NCI-H1694 (cell line): ENCODE data around the gene ZFX.
"Not testable (repeated sequence)": the region's sequence is repeated elsewhere in the genome, so short reads cannot be mapped to it uniquely, and the experiment has no call there.

Experiments
- DNase-seq: peaks from one replicate; lab custom pipeline; 2025; lab: John Stamatoyannopoulos, UW

Gene ZFX

DNA sequence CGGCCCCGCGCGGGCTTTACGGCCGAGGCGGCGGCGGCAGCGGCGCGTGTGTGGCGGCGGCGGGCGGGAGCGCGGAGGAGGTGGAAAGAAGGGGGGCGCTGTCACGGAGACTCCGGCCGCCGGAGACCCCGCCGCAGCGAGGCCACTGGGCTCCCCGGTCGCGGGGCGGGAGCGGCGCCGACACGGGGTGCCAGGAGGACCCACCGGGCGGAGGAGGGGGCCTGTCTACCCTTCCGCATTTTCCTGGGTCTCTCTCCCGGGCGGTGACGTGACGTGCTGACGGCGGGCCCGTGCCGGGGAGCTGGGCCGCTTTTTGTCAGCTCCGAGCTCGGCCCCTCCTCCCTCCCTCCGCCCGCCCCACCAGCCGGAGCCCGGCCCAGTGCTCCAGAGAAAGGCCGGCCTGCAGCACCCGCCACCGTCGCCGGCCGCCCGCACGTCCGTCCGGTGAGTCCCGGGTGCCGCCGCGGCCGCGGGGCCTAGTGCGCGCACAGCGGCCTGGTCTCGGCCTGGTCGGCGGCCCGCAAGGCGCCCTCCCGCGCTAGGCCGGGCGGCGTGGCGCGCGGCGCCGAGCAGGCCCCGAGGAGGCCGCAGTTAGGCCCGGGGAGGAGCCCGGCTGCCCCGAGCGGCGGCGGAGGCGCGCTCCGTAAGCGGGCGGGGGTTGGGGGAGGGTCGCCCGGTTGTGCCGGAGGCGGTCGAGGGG lies at the start of gene ZFX:
Gene ZFX (plus strand): TSS at position 379 of the 700 bp plus-strand sequence. CDS start 23,014 bp downstream, outside the sequence.
- no peak for DNase-seq

DNA sequence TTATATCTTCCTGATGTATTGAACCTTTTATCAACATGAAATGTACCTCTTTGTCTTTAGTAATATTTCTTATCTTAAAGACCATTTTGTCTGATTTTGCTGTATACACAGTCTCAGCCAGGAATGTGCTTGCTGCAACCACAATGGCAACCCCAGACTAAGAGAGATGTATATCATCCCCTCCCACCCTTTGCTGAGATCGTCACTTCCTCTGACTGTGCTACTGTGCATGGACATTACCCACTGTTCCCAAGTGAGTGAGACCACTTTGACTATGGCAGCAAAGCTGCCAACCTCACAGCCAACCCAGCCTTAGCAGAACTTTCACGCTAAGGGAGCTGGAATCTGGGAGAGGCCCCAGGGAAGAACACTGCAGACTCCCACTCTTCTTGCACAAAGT lies 48.8 kb upstream of the ZFX start:
- no peak for DNase-seq

DNA sequence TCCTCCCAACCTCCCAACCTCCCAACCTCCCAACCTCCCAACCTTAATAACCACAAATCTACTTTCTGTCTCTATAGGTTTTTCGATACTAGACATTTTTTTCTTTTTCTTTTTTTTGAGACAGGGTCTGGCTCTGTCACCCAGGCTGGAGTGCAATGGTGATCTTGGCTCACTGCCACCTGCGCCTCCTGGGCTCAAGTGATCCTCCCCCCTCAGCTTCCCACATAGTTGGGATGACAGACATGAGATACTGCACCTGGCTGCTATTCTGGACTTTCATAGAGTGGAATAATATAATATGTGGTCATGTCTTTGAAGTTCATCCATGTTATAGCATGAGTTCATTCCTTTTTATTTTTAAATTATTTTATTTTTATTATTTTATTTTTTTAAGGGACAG lies 39.5 kb upstream of the ZFX start:
- DNase-seq, result no peak

DNA sequence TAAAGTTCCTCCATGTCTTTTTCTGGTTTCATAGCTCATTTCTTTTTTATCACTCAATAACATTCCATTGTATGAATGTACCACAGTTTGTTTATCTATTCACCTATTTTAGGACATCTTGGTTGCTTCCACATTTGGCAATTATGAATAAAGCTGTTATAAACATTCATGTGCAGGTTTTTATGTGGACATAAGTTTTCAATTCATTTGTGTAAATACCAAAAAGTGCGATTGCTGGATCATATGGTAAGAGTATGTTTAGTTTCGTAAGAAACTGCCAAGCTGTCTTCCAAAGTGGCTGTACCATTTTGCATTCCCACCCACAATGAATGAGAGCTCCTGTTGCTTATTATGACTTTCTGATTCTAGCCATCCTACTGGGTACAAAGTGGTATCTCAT lies 36.3 kb upstream of the ZFX start:
- DNase-seq, result no peak

DNA sequence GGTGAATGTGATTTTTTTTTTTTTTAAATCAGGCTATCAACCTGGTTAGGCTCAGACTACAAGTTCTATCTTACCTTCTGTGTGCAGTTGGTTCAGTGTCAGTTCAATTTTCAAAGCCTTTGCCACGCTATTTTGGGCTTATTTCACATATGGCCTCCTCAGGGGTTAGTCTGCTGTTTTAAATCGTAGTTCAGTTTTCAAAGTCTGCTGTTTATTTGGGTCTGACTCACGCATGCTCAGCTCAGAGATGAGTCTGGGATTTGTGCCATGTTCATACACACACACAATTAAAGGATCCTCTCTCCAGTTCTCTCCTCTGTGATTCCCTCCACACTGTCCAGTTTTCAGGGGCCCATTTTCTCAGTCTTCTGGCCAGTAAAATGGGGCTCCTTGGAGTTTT lies 32.3 kb upstream of the ZFX start:
- DNase-seq, result peak; percentile 83

DNA sequence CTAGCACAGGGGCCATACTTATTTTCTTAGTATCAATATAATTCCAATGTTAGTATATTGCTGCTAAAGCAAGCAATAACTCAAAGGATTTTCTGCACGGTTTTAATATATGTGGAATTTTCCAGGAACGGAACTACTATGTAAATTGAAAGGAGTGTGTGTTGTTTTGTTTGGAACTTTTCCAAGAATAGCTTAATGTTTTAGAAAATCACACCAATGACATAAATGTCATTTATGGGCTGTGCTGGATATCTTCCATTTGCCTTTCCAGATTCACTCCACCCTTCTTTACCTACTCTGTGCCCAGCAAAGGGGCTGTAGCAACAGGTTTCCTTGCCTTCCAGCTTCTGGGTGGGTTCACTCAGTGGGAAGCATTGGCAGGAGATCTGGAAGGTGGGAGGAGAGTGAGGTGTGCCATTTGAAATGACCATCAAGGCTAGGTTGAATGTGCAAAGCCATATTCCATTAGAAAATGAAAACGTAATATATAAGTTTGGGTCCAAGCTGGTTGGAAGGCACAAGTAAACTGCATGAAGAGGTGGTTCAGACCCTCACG lies 25.2 kb upstream of the ZFX start:
- no peak for DNase-seq

DNA sequence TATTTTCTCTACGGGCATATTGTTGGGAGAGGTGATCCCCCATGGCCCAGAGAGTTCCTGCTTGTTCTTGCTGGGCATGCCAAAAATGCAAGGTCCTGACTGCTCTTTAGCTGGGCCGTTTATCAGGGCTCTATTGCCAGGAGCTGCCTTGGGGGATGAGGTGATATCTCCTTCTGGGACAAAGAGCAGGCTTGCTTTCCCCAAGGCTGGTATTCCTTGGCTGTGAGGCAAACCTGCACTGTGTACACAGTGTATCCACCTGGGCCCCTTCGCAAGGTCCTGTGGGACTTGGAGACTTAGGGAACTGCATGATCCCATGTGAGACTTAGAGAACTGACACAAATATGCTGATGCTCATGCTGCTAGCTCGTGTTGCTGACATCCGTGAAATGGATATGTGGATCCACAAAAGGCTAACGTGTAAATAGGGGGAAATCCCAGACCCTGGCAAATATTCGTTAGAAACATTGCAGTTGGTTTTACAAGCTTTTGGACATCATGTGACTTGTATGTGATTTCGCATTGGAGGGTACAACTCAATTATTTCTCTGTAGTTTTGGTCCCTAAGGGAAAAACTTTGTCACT lies 24.4 kb upstream of the ZFX start:
- no peak for DNase-seq

DNA sequence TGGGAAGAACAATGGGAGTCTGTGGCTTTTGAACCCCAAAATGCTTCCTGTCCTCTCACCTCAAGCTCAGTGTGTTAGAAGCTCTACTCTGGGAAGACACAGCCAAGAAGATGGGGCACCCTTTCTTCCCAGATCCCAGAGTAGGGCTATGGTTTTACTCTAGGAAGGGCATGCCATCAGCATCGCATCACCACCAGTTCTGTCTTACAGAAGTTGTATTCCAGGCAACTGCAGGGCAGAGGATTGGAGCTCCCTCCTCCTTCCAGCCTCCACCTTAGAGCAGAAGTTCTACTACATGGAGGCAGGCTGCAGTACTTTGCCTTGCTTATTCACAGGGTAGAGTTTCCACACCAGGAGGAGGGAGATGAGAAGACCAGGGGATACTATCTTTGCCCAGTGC lies 18.1 kb upstream of the ZFX start:
- DNase-seq, result no peak

DNA sequence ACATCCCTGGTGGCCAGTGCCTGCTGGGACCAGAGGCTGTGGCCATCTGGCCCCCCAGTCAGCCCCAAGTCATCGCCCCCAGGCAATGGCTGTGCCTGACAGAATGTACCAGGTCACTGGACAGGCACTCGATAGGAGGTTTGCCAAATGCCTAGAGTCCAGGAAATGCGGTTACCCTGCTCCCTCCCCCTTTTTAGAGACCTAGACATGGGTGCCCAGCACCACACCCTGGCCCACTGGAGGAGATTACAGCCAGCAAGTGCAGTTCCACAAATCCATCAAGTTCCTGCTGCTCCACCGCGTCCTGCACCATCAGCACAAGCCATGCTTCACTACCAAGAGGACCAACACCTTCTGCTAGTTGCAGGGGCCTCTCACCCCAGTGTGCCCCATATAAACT lies 16.2 kb upstream of the ZFX start:
- no peak for DNase-seq

DNA sequence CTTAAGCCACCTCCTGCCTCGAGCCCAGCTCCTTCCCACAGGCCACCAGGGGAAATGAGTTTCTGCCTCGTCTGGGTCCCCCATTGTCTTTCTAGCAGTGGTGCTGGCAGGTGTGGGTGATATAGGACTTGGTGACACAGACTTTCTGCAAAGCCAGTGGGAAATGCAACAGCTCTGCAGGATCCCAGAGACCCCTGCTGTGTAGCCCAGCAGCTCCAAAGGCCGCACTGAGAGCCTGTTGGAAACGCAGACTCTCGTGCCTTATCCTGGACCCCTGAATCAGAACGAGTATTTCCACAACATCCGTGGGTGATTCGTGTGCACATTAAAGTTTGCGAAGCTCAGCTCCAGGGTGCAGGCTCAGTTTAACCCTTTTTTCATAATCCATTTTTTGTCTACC lies 13.8 kb upstream of the ZFX start:
- DNase-seq, result not testable (repeated sequence)

DNA sequence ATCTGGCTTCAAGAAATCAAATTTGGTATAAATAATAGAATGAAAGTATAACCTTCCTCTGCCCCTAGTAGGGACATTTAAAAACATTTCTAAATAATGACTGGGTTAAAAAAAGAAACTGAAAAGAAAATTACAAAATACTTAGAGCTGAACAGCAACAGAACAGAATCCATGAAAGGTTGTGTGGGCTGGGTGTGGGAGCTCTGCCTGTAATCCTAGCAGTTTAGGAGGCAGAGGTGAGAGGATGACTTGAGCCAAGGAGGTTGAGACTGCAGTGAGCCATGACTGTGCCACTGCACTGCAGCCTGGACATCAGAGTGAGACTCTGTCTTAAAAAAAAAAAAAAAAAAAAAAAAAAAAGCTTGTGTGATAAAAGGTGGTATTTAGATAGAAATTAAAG lies 12.3 kb upstream of the ZFX start:
- DNase-seq, result no peak

DNA sequence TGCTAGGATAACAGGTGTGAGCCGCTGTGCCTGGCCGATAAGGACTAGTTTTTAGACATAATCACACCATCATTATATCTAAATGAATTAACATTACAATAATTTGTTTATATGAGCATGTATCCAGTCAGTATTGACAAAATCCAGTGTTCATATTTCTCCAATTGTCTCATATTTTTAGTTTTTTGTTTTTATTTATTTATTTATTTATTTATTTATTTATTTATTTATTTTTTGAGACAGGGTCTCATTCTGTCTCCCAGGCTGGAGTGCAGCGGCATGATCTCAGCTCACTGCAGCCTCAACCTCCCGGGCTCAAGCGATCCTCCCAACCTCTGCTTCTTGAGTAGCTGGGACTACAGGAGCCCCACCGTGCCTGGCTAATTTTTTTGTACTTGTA lies 5.5 kb upstream of the ZFX start:
- DNase-seq, result not testable (repeated sequence)

DNA sequence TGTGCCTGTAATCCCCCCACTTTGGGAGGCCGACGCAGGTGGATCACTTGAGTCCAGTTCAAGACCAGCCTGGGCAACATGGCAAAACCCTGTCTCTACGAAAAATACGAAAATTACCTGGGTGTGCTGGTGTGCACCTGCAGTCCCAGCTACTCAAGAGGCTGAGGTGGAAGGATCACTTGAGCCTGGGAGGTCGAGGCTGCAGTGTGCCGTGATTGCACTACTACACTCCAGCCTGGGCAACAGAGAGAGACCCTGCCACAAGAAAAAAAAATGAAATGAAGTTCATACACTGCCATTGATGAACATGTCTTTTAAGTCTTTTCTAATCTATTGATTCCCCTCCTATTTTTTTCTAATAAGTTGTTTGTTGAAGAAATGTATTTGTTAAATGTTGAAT lies 5.0 kb upstream of the ZFX start:
- DNase-seq, result no peak

DNA sequence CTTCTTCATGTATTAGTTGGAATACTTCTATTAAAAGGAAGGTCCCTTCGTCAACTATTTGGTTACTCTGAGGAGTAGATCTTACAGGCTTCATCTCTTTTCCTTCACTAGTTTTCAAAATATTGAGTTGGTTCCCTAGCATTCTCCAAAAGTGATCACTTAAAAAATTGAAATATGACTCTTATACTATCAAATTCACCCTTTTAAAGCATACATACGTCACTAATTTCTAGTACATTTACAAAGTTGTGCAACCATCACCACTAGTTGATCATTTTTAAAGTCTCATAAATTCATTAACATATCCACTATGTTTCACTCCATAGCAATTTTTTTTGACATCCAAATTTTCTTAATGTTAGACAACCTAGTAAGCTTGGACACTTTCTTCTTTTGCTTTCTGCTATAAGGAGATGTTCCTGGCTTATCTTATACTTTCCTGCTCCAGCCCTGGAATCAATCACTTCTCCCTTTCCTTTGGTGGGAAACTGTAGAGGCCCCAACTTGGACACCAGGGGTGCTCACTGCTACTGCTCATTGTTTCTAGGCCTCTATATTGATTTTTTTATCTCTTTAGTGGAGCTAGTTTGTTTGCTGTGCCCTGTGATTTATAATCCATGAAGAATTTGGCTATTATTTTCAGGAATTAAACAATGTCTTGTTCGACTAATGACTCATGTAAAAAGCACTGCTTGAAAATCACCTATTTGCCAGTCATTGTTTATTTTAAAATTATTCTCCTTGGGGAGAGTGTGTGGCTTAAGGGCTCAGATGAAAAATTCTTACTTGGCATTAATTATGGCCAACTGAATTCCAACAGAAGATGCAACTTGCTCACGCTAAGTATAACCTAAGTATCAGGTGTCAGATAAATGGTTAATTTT lies 4.0 kb upstream of the ZFX start:
- DNase-seq, result no peak

DNA sequence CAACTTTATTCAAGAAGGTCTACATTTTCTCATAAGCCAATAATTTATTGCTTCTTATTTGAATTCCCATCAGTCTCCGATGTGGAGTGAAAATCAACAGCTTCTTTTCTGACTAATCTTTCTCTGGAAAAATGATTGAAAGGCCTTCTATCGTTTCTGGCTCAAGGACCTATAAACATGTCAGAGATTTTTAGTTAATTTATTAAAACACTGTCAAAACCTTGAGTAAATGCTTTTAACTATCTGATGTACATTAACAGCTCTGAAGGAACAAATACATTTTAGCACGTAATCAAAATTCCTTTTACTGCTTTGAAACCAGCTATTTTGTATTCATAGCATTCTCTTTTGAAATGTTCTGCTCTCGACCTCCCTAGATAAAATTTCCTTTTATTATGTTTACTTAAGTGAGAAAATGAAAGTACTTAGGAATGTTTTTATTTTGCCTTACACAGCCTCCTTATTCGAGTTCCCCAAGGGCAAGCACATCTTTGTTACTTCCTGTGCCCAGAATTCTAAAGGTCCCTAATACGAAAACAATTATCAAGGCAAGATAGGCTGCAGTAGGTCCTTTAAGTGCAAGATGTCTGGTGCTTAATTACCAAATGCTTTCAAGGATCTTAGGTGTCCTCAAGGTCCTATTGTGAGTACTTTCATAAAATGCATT lies 3.1 kb upstream of the ZFX start:
- no peak for DNase-seq

DNA sequence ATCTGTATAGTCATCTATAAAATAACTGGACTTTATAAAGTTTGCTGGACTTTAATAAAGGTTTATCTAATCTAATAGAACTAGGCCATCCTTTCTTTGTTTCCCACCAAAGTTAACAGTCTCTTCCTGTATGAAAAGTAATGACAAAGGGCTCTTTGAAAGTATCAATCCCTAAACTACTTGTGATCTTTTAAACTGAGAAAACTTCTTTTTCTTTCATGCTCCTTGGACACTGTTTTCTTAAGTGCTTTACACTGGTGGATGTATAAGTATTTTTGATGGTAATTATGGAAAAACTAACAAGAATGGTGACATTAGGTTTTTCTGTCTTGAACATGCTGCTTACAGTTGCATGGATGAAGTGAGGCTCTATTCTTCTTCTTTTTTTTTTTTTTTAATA lies 2.4 kb upstream of the ZFX start:
- DNase-seq, result no peak

DNA sequence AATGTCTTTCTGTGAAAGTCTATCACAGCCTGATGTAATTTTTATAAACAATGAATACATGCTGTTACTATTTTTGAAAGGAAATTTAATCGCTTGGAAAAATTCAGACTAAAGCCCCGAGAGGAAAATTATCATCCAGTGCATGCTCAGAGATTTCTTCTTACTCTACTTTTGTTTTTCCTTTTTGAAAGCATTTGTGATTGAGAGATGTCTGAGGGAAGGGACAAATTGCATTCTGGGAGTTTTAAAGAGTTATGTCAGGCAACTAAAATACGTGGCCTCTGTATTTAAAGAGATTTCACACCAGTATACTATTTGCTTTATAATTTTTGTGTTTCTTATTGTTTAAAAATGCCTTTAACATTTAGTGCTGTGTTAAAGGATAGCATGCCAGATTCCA lies 1.4 kb upstream of the ZFX start:
- no peak for DNase-seq

DNA sequence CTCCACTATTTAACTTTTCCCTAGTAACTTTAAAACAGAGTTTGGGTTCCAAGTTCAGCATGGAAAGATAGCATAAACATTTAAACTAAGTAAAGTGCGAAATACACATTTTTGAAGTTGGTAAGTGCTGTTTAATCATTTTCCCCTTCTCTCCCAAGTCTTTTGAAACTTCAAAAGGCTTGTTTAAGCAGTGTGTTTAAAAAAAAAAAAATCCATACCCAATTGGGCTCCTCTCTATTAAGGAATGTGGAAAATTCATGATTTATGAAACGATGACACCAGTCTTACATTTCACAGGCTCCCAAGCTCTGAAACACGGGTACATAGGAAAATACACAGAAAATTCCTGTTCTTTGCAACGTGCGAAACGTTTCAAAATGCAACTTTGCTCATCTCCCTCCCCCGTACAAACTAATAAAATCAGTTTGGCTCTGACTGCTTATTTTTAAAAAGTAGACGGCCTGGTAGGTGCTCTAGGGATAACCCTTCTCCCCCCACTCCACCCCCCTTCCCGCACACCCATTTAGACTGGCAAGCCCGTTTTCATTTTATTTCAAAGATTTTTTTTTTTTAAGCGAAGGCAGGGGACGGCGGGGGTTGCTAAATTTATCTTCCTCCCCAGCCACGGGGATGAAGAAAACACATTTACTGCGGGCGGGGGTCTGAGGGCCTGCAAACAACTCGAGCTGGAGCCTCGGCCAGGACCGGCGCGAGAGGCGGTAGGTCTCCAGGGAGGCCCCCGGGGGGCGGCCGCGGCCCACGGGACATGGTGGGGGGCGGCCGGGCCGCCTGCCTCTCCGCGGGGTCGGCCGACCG lies 786 bp upstream of the ZFX start:
- no peak for DNase-seq

DNA sequence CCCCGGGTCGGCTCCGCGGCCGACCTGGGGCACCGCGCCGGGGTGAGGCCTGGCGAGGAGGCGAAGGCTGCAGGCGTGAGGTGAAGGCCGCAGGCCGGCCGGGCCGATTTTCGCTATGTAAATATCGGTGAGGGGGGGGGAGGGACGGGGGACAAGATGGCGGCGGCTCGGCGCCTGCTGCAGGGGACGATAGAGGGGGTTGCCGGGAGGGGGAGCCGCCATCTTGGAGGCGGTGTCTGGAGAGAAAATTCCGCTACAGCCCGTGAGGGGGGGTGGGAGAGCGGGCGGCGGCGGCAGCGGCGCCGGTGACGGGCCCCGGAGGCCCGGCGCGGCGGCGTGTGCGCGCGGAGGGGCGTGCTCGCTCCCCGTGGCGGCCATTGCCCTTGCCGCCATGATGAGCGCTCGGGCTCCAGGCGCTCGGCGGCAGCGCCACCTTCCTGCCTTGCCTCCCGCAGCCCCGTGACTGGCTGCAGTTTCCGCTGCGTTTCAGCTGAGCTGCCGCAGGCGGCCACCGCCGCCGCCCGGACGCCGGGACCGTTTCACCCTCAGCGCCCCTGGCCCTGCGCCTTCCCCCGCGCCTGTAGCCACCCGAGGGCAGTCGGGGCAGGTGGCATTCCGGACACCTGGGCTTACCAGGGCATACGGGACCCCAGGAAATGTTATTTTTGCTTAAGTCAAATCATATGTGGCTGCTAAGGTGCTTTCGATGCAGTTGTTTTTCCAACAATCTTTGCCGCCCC lies 692 bp downstream of the ZFX start:
- DNase-seq, result peak; percentile 69

DNA sequence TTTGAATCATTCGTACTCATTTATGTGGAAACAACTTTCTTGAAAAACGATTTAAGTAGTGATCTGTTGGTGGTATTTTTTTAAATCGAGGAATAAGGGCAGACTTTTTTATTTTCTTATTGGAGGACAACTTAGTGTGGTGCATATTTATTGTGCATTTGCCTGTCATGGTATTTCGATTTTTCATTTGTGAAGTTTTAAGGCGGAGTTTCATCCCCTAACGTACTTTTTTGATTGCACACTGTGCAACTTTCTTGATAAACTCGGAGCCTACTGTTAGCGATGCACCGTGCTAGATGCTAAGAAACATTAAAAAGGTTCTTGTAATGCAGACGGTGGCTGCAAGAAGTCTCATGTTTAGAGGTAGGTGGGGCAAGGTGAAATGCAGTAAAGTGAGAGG lies 1.4 kb downstream of the ZFX start:
- no peak for DNase-seq

DNA sequence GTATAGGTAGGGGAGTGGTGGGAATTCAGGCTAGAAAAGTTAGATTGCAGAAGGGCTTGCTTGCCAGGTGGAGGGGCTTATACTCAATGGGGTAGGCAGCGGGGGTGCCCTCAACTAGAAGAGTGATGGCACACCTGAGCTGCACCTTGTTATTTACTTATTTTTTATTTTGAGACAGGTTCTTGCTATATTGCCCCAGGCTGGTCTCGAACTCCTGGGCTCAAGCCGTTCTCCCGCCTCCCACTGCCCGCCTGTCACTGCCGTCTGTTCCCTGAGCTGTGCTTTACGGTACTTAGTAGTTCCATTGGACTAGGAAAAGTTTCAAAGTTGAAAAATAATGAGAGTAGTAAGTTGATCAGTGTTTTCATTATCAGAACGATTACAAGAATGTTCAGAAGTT lies 2.0 kb downstream of the ZFX start:
- DNase-seq, result no peak
